NCI-H2171 treated with DMSO at 0.1 percent for 48 hours (cell line): Measurements from ENCODE around the gene PHLDB2.
A peak's percentile ranks its signal among the peaks of the same experiment; 100 is the strongest.

Experiments used
- DNase-seq: peaks from one replicate; lab custom pipeline; 2025; lab: John Stamatoyannopoulos, UW

Gene PHLDB2

GRCh38 chr3:111999484-112000324 is 140.6 kb downstream of the PHLDB2 start:
- peak; percentile 67 for DNase-seq

- DNase-seq = no peak
Measured at GRCh38 chr3:112000367-112000771, 141.3 kb downstream of the PHLDB2 start.

GRCh38 chr3:112000966-112001365 is 141.9 kb downstream of the PHLDB2 start:
- no peak for DNase-seq

GRCh38 chr3:112001526-112001925 is 142.5 kb downstream of the PHLDB2 start:
- no peak for DNase-seq

GRCh38 chr3:112002096-112002971 is 143.3 kb downstream of the PHLDB2 start:
- no peak for DNase-seq

GRCh38 chr3:112003321-112004080 is 144.4 kb downstream of the PHLDB2 start:
- DNase-seq = no peak

- DNase-seq = no peak
Measured at GRCh38 chr3:112004187-112004586, 145.1 kb downstream of the PHLDB2 start.

- no peak for DNase-seq
Measured at GRCh38 chr3:112004669-112005068, 145.6 kb downstream of the PHLDB2 start.

GRCh38 chr3:112005091-112005672 is 146.1 kb downstream of the PHLDB2 start:
- DNase-seq = no peak

- no peak for DNase-seq
Measured at GRCh38 chr3:112007633-112008032, 148.6 kb downstream of the PHLDB2 start.

GRCh38 chr3:112009670-112010069 is 150.6 kb downstream of the PHLDB2 start:
- no peak for DNase-seq

- DNase-seq = peak; percentile 100
Measured at GRCh38 chr3:112010636-112011035, 151.6 kb downstream of the PHLDB2 start.

GRCh38 chr3:112011376-112011940 is 152.4 kb downstream of the PHLDB2 start:
- DNase-seq = no peak

- DNase-seq = no peak
Measured at GRCh38 chr3:112012205-112012992, 153.3 kb downstream of the PHLDB2 start.

GRCh38 chr3:112013058-112013783 is 154.2 kb downstream of the PHLDB2 start:
- DNase-seq = peak; percentile 38

GRCh38 chr3:112013784-112014143 is 154.7 kb downstream of the PHLDB2 start:
- no peak for DNase-seq

- DNase-seq = no peak
Measured at GRCh38 chr3:112017091-112017490, 158.0 kb downstream of the PHLDB2 start.

- no peak for DNase-seq
Measured at GRCh38 chr3:112018712-112019111, 159.6 kb downstream of the PHLDB2 start.

GRCh38 chr3:112019716-112020115 is 160.7 kb downstream of the PHLDB2 start:
- no peak for DNase-seq

- DNase-seq = no peak
Measured at GRCh38 chr3:112020674-112021085, 161.6 kb downstream of the PHLDB2 start.
